MM.1S (cell line): ENCODE results near the gene AGAP3.

Experiments
- CTCF ChIP-seq: fragments of 300-600 bp; sonication (generic); IDR thresholded peaks from 2 replicates; pipeline ENCODE4 v1.5.1; 2016; ENCODE audit warnings: antibody characterized with exemption, low read length, mixed read lengths
- EZH2 ChIP-seq: fragments of 300-600 bp; sonication (generic); optimal IDR thresholded peaks from 2 replicates; pipeline ENCODE3; 2017; ENCODE audit warnings: low read depth, mild to moderate bottlenecking, antibody characterized with exemption, low read length, mixed read lengths

- no peak for TF ChIP-seq CTCF
- no peak for TF ChIP-seq EZH2
These were observed 12.3 kb upstream of the AGAP3 start for GRCh38 chr7:151073990-151074389.
